Peyer's patch (tissue), 4 donors: ENCODE measurements around the gene EP400. TPM values are rescaled to one million over a fixed set of nuclear protein-coding genes. Genes with fewer than 3 reads are reported as not detected.
A peak's percentile ranks its signal among the peaks of the same experiment; 100 is the strongest.

Experiments used
- DNase-seq, 3 donors: peaks; one replicate each; pipeline ENCODE4 v3.0.0-alpha.2; 2017 to 2019
- H3K27ac ChIP-seq, 4 donors: fragments of 200-600 bp; sonication (generic); one replicate each; pipeline ENCODE4 v1.5.1; 2016 to 2019
- H3K27me3 ChIP-seq, 2 donors: fragments of 200-600 bp; sonication (generic); one replicate each; pipeline ENCODE4 v1.5.1; 2019
- H3K36me3 ChIP-seq, 3 donors: fragments of 200-600 bp; sonication (generic); one replicate each; pipeline ENCODE4 v1.5.1; 2016 to 2019
- H3K4me1 ChIP-seq, 4 donors: fragments of 200-600 bp; sonication (generic); one replicate each; pipeline ENCODE4 v1.5.1; 2016 to 2019
- H3K4me3 ChIP-seq, 4 donors: fragments of 200-600 bp; sonication (generic); 1 replicate in 3 of 4; 2 replicates in 1 of 4; pipeline ENCODE4 v1.5.1; 2016 to 2019; ENCODE audit warnings: mild to moderate bottlenecking in 1 of 4
- H3K9me3 ChIP-seq, 4 donors: fragments of 200-600 bp; sonication (generic); one replicate each; pipeline ENCODE4 v1.5.1; 2016 to 2019; ENCODE audit warnings: mild to moderate bottlenecking in 1 of 4
- CTCF ChIP-seq, 6 experiments: fragments of 450-650 bp in 4 of 6; fragments of 200-600 bp in 2 of 6; sonication (generic) in 1 of 6; IDR thresholded peaks; one replicate each; pipeline ENCODE4 v1.5.1; 2017 to 2019; ENCODE audit warnings: antibody characterized with exemption in 6 of 6, mild to moderate bottlenecking in 3 of 6, moderate library complexity in 1 of 6
- POLR2A ChIP-seq, 2 donors: fragments of 450-650 bp; IDR thresholded peaks; one replicate each; pipeline ENCODE4 v1.5.1; 2017; ENCODE audit warnings: antibody characterized with exemption in 2 of 2, mild to moderate bottlenecking in 2 of 2, moderate library complexity in 2 of 2
- total RNA-seq, 4 donors: library from RNA; depleted of rRNA; stranded (reverse); fragments of >200 nt; gene quantifications; one replicate each; pipeline ENCODE4 v1.1.0, GENCODE V29; 2016

Gene EP400
- total RNA-seq, 4 donors from 2014 or later = 22.1 to 60.2 (median 49.2) TPM

GRCh38 chr12:132006056-132006680, 56.4 kb downstream of the EP400 start:
- H3K9me3 ChIP-seq = no peaks in the 10 kb centered on the region
- H3K4me3 ChIP-seq = no peak overlapping the region
- no peaks in the 10 kb centered on the region for H3K4me1 ChIP-seq
- peaks cover 0 to 67% (median 0%) of the 10 kb centered on the region in 3 donors for H3K36me3 ChIP-seq
- H3K27ac ChIP-seq = no peak overlapping the region
- DNase-seq = peak in 1 of 3 donors; percentile 30
- TF ChIP-seq POLR2A (IDR thresholded peaks at IDR 0.05) (no peak), CTCF (IDR thresholded peaks at IDR 0.05) (no peak)
- no peaks in the 10 kb centered on the region for H3K27me3 ChIP-seq

GRCh38 chr12:132007041-132007440, 57.3 kb downstream of the EP400 start:
- H3K36me3 ChIP-seq = peaks cover 0 to 76% (median 0%) of the 10 kb centered on the region in 3 donors
- H3K4me3 ChIP-seq = no peak overlapping the region
- H3K27me3 ChIP-seq = no peaks in the 10 kb centered on the region
- H3K27ac ChIP-seq = no peak overlapping the region
- DNase-seq = peak in 1 of 3 donors; percentile 11
- no peaks in the 10 kb centered on the region for H3K4me1 ChIP-seq
- no peaks in the 10 kb centered on the region for H3K9me3 ChIP-seq
- TF ChIP-seq CTCF (IDR thresholded peaks at IDR 0.05) = no peak
- TF ChIP-seq POLR2A (IDR thresholded peaks at IDR 0.05) = no peak

- Histone ChIP-seq H3K36me3 (peaks cover 0 to 94% (median 0%) of the 10 kb centered on the region in 3 donors), H3K9me3 (no peaks in the 10 kb centered on the region), H3K4me1 (no peaks in the 10 kb centered on the region), H3K27me3 (no peaks in the 10 kb centered on the region), H3K27ac (no peak overlapping the region), H3K4me3 (no peak overlapping the region)
- peak in 1 of 3 donors; percentile 44 for DNase-seq
- TF ChIP-seq POLR2A (IDR thresholded peaks at IDR 0.05) = no peak
- TF ChIP-seq CTCF (IDR thresholded peaks at IDR 0.05) = no peak
Measured at GRCh38 chr12:132009336-132009859, 59.7 kb downstream of the EP400 start.

- H3K9me3 ChIP-seq = no peaks in the 10 kb centered on the region
- H3K4me1 ChIP-seq = no peaks in the 10 kb centered on the region
- TF ChIP-seq CTCF (IDR thresholded peaks at IDR 0.05) (no peak), POLR2A (IDR thresholded peaks at IDR 0.05) (no peak)
- H3K27ac ChIP-seq = no peak overlapping the region
- H3K4me3 ChIP-seq = no peak overlapping the region
- H3K27me3 ChIP-seq = no peaks in the 10 kb centered on the region
- peak in 1 of 3 donors; percentile 36 for DNase-seq
- H3K36me3 ChIP-seq = peaks cover 0 to 97% (median 0%) of the 10 kb centered on the region in 3 donors
Measured at GRCh38 chr12:132012919-132013568, 63.3 kb downstream of the EP400 start.

- peaks cover 0 to 97% (median 0%) of the 10 kb centered on the region in 3 donors for H3K36me3 ChIP-seq
- TF ChIP-seq POLR2A (IDR thresholded peaks at IDR 0.05) (no peak), CTCF (IDR thresholded peaks at IDR 0.05) (no peak)
- H3K9me3 ChIP-seq = no peaks in the 10 kb centered on the region
- no peaks in the 10 kb centered on the region for H3K4me1 ChIP-seq
- H3K4me3 ChIP-seq = no peak overlapping the region
- peak in 1 of 3 donors; percentile 19 for DNase-seq
- H3K27ac ChIP-seq = no peak overlapping the region
- H3K27me3 ChIP-seq = no peaks in the 10 kb centered on the region
Measured at GRCh38 chr12:132014092-132014914, 64.6 kb downstream of the EP400 start.
